COLO668 (cell line): ENCODE measurements around the gene SIGLEC9.
A peak's percentile ranks its signal among the peaks of the same experiment; 100 is the strongest.

Source experiments
- DNase-seq: peaks from one replicate; lab custom pipeline; 2025; ENCODE audit not compliant: unreplicated experiment; lab: John Stamatoyannopoulos, UW

Gene SIGLEC9

GRCh38 chr19:51122112-51122981 lies 2.4 kb upstream of the SIGLEC9 start:
- DNase-seq: no peak

GRCh38 chr19:51123381-51123800 lies 1.3 kb upstream of the SIGLEC9 start:
- DNase-seq: no peak

GRCh38 chr19:51123802-51124201 lies 904 bp upstream of the SIGLEC9 start:
- DNase-seq: no peak

GRCh38 chr19:51124216-51124615 lies 490 bp upstream of the SIGLEC9 start:
- DNase-seq: no peak

- no peak for DNase-seq
Observed at GRCh38 chr19:51125421-51126075, 842 bp downstream of the SIGLEC9 start.

- DNase-seq: no peak
Observed at GRCh38 chr19:51127032-51127431, 2.3 kb downstream of the SIGLEC9 start.

GRCh38 chr19:51127755-51128154 lies 3.0 kb downstream of the SIGLEC9 start:
- no peak for DNase-seq

GRCh38 chr19:51128227-51128626 lies 3.5 kb downstream of the SIGLEC9 start:
- peak; percentile 14 for DNase-seq

GRCh38 chr19:51129716-51130115 lies 5.0 kb downstream of the SIGLEC9 start:
- no peak for DNase-seq

- peak; percentile 7 for DNase-seq
Observed at GRCh38 chr19:51131780-51132680, 7.3 kb downstream of the SIGLEC9 start.

GRCh38 chr19:51135004-51135403 lies 10.3 kb downstream of the SIGLEC9 start:
- no peak for DNase-seq

GRCh38 chr19:51135986-51136762 lies 11.5 kb downstream of the SIGLEC9 start:
- no peak for DNase-seq

- DNase-seq: no peak
Observed at GRCh38 chr19:51136851-51137551, 12.3 kb downstream of the SIGLEC9 start.

GRCh38 chr19:51137792-51138425 lies 13.2 kb downstream of the SIGLEC9 start:
- DNase-seq: no peak

GRCh38 chr19:51138549-51138979 lies 13.9 kb downstream of the SIGLEC9 start:
- DNase-seq: no peak

GRCh38 chr19:51139299-51140014 lies 14.8 kb downstream of the SIGLEC9 start:
- no peak for DNase-seq

GRCh38 chr19:51140441-51140840 lies 15.7 kb downstream of the SIGLEC9 start:
- no peak for DNase-seq

- no peak for DNase-seq
Observed at GRCh38 chr19:51141181-51141580, 16.5 kb downstream of the SIGLEC9 start.

GRCh38 chr19:51142119-51142518 lies 17.4 kb downstream of the SIGLEC9 start, which contains the start of gene SIGLEC7:
SIGLEC7 (plus strand) TSS chr19:51142301; CDS start chr19:51142370, 69 bp downstream.
- no peak for DNase-seq
